GM12878 (cell line): ENCODE results near the gene WDR75. TPM values are rescaled to one million over a fixed set of nuclear protein-coding genes. Genes with fewer than 3 reads are reported as not detected.

ENCODE experiments used
- ATAC-seq: fragments of 200-7000 bp; cut with Tn5 transposase; 3 replicates; pipeline ENCODE4 v1.9.1; 2020; ENCODE audit warnings: mild to moderate bottlenecking, moderate library complexity
- BruUV-seq: library from RNA; stranded (reverse); fragments of 400-500 nt; replicated peaks from 2 replicates; lab custom pipeline; 2021; lab: Mats Ljungman, UMichigan
- CTCF ChIA-PET: fragments of 300-600 bp; sonication (Branson Sonifier 250); formaldehyde crosslinking; extraction: SDS; loops from one replicate; lab custom pipeline; 2021; ENCODE audit warnings: inconsistent platforms; lab: Yijun Ruan, JAX
- POLR2A ChIA-PET: fragments of 350-600 bp; formaldehyde crosslinking; extraction: SDS; loops from one replicate; lab custom pipeline; 2021; ENCODE audit warnings: inconsistent platforms; lab: Charles Lee
- RAD21 ChIA-PET: fragments of 300-600 bp; sonication (Branson Sonifier 250); formaldehyde crosslinking; loops from one replicate; lab custom pipeline; 2023; ENCODE audit warnings: antibody characterized with exemption; ENCODE audit not compliant: unreplicated experiment; lab: Charles Lee
- SMC1A ChIA-PET: fragments of 300-600 bp; sonication (Branson Sonifier 250); formaldehyde crosslinking; loops from one replicate; lab custom pipeline; 2023; ENCODE audit not compliant: unreplicated experiment, uncharacterized antibody; lab: Charles Lee
- DNase-seq: peaks from one replicate; pipeline ENCODE4 v3.0.0-alpha.2; 2011; ENCODE audit warnings: low read depth, low spot score
- FAIRE-seq: peaks from 3 replicates; lab custom pipeline; 2011; peaks lifted over from hg19 to GRCh38; lab: Jason Lieb, UNC
- H2AFZ ChIP-seq: 2 replicates; pipeline ENCODE4 v1.6.0; 2011; ENCODE audit warnings: low read depth, low read length, control low read depth; ENCODE audit not compliant: control insufficient read depth
- H3K27ac ChIP-seq: 2 replicates; pipeline ENCODE4 v1.5.1; 2011; ENCODE audit warnings: control low read depth; ENCODE audit not compliant: control insufficient read depth, insufficient read depth
- H3K27me3 ChIP-seq, 2 experiments: replicated peaks in 1 of 2; 2 replicates each; pipeline versions ENCODE4 v1.6.0 to v1.6.1; 2011; ENCODE audit warnings: low read length in 1 of 2; ENCODE audit not compliant: control insufficient read depth in 2 of 2, insufficient read depth in 2 of 2
- H3K36me3 ChIP-seq, 2 experiments: 2 replicates each; pipeline ENCODE4 v1.5.1; 2011; ENCODE audit warnings: low read length in 1 of 2; ENCODE audit not compliant: control insufficient read depth in 2 of 2, insufficient read depth in 2 of 2
- H3K4me1 ChIP-seq: 2 replicates; pipeline ENCODE4 v1.6.1; 2011; ENCODE audit warnings: mild to moderate bottlenecking, low read length, moderate library complexity, mixed read lengths; ENCODE audit not compliant: control insufficient read depth, insufficient read depth
- H3K4me2 ChIP-seq: 2 replicates; pipeline ENCODE4 v1.6.0; 2011; ENCODE audit warnings: control low read depth; ENCODE audit not compliant: control insufficient read depth, insufficient read depth
- H3K4me3 ChIP-seq: fragments of 200-600 bp; sonication (generic); 2 replicates; pipeline ENCODE4 v1.5.1; 2016
- H3K79me2 ChIP-seq: 2 replicates; pipeline ENCODE4 v1.6.0; 2011; ENCODE audit warnings: low read length; ENCODE audit not compliant: control insufficient read depth, insufficient read depth
- H3K9ac ChIP-seq: 2 replicates; pipeline ENCODE4 v1.8.0; 2011; ENCODE audit warnings: low read length, control low read depth, mixed read lengths; ENCODE audit not compliant: control insufficient read depth, insufficient read depth
- H3K9me3 ChIP-seq: replicated peaks from 3 replicates; pipeline ENCODE4 v1.5.1; 2011; ENCODE audit warnings: mild to moderate bottlenecking, low read length; ENCODE audit not compliant: control insufficient read depth, insufficient read depth
- H4K20me1 ChIP-seq: 2 replicates; pipeline ENCODE4 v1.6.0; 2011; ENCODE audit not compliant: control insufficient read depth, insufficient read depth
- BCLAF1 ChIP-seq: fragments of 450-650 bp; IDR thresholded peaks from 2 replicates; pipeline ENCODE4 v1.6.1; 2017; ENCODE audit warnings: antibody characterized with exemption, mild to moderate bottlenecking, moderate library complexity
- E4F1 ChIP-seq: fragments of 450-650 bp; IDR thresholded peaks from 2 replicates; pipeline ENCODE4 v1.6.1; 2018; ENCODE audit warnings: borderline replicate concordance, mild to moderate bottlenecking; ENCODE audit not compliant: partially characterized antibody
- KAT2A ChIP-seq: conservative IDR thresholded peaks from 2 replicates; pipeline ENCODE4 v1.6.1; 2011; ENCODE audit warnings: low read depth, low read length; ENCODE audit not compliant: control insufficient read depth
- NFXL1 ChIP-seq: fragments of 450-650 bp; IDR thresholded peaks from 2 replicates; pipeline ENCODE4 v1.6.1; 2017; ENCODE audit warnings: antibody characterized with exemption, mild to moderate bottlenecking, borderline replicate concordance
- NFYB ChIP-seq: IDR thresholded peaks from 2 replicates; pipeline ENCODE4 v1.6.1; 2011; ENCODE audit warnings: low read depth, mild to moderate bottlenecking, low read length, improper control_type of control experiment, moderate library complexity; ENCODE audit not compliant: insufficient read depth
- PBX3 ChIP-seq: IDR thresholded peaks from 2 replicates; pipeline ENCODE4 v1.6.1; 2011; ENCODE audit warnings: mild to moderate bottlenecking, low read depth, low read length, moderate library complexity; ENCODE audit not compliant: insufficient replicate concordance
- PKNOX1 ChIP-seq: fragments of 450-650 bp; IDR thresholded peaks from 2 replicates; pipeline ENCODE4 v1.6.1; 2016; ENCODE audit warnings: mild to moderate bottlenecking
- POLR2A ChIP-seq: IDR thresholded peaks from 2 replicates; pipeline ENCODE4 v1.6.1; 2011; ENCODE audit warnings: low read depth, mild to moderate bottlenecking, low read length
- RAD51 ChIP-seq: fragments of 450-650 bp; IDR thresholded peaks from 2 replicates; pipeline ENCODE4 v1.6.1; 2016; ENCODE audit warnings: moderate library complexity, mild to moderate bottlenecking, inconsistent platforms
- RB1 ChIP-seq: fragments of 450-650 bp; formaldehyde crosslinking; IDR thresholded peaks from 2 replicates; pipeline ENCODE4 v1.6.1; 2017; ENCODE audit warnings: mild to moderate bottlenecking, borderline replicate concordance
- SIN3A ChIP-seq: IDR thresholded peaks from 2 replicates; pipeline ENCODE4 v1.6.1; 2012; ENCODE audit warnings: low read depth, low read length, improper control_type of control experiment
- ZNF622 ChIP-seq: fragments of 450-650 bp; IDR thresholded peaks from 2 replicates; pipeline ENCODE4 v1.6.1; 2017; ENCODE audit warnings: mild to moderate bottlenecking, inconsistent platforms
- ZZZ3 ChIP-seq: IDR thresholded peaks from 2 replicates; pipeline ENCODE4 v1.6.1; 2011; ENCODE audit warnings: low read depth; ENCODE audit not compliant: control insufficient read depth, insufficient read length
- WGBS: methylation state at CpG from one replicate; pipeline ENCODE4 v1.1.6; 2016; ENCODE audit warnings: low lambda C conversion rate; ENCODE audit not compliant: insufficient replicate concordance, insufficient coverage; ENCODE audit errors: missing lambda C conversion rate; 5-methylcytosine and 5-hydroxymethylcytosine counted together
- in situ Hi-C: fragments of 300-500 bp; cut with MboI; formaldehyde crosslinking; loops from 9 replicates; pipeline ENCODE4 v1.14.3; 2018; ENCODE audit warnings: mixed read lengths
- intact Hi-C: fragments of 100-400 bp; cut with micrococcal nuclease; formaldehyde crosslinking; loops from one replicate; pipeline ENCODE4 v1.14.2; 2022; ENCODE audit not compliant: unreplicated experiment
- polyA plus RNA-seq, 11 experiments: library from polyadenylated mRNA; depleted of rRNA in 4 of 11; unstranded in 6 of 11; stranded (reverse) in 5 of 11; fragments of >200 nt; fragmentation: Nextera tagmentation in 4 of 11; fragmentation: Illumina TruSeq in 1 of 11; extraction: Ambion mirVana in 4 of 11; extraction: Trizol in 1 of 11; gene quantifications; 1 replicate in 1 of 11; 2 replicates in 10 of 11; pipeline versions ENCODE4 v1.2.1 to v1.2.3, GENCODE V29; 2011 to 2016; ENCODE audit warnings: inconsistent platforms in 2 of 11, missing spikeins in 2 of 11, low read depth in 1 of 11
- total RNA-seq, 4 experiments: library from RNA; depleted of rRNA in 3 of 4; stranded (reverse); fragments of >200 nt in 3 of 4; fragmentation: Illumina TruSeq in 1 of 4; extraction: Trizol in 1 of 4; gene quantifications; 2 replicates each; pipeline versions ENCODE4 v1.2.1 to v1.2.3, GENCODE V29; 2013 to 2021

The WDR75 gene
- total and polyA plus RNA-seq, 10 of the 15 experiments (the other 5 are each of a cell fraction or from before 2014, with no cell fraction given) = 53.1 to 98.5 (median 71.5) TPM

GRCh38 chr2:189406586-189407233, 34.6 kb upstream of the WDR75 start (continued):
- TF ChIP-seq KAT2A (no peak), SIN3A (no peak), RB1 (no peak), PKNOX1 (no peak), NFXL1 (no peak), PBX3 (no peak), ZZZ3 (no peak)

GRCh38 chr2:189407281-189408209, 33.7 kb upstream of the WDR75 start:
- Histone ChIP-seq H4K20me1 (no peaks in the 10 kb centered on the region), H3K4me3 (no peak overlapping the region), H2AFZ (no peak overlapping the region), H3K9me3 (no peaks in the 10 kb centered on the region), H3K4me1 (no peaks in the 10 kb centered on the region), H3K27ac (no peak overlapping the region), H3K9ac (no peak overlapping the region), H3K27me3 (no peaks in the 10 kb centered on the region), H3K79me2 (no peaks in the 10 kb centered on the region), H3K4me2 (no peak overlapping the region), H3K36me3 (no peaks in the 10 kb centered on the region)
- intact Hi-C loops = no loop called here
- peak; percentile 60 for ATAC-seq
- POLR2A ChIA-PET = interaction anchor here (0.6 kb wide), 1 partner anchor 435 kb away, joined by 5 read pairs; no protein-coding TSS in a partner anchor
- BruUV-seq = no TSS peak
- no peak for FAIRE-seq
- no peak for DNase-seq
- in situ Hi-C loops = no loop called here
- WGBS = 12% methylated on average over 4 of the region's 4 CpGs
- CTCF ChIA-PET = interaction anchor here (0.6 to 2.8 kb wide), 9 partner anchors 264 to 882 kb away, joined by 3 to 13 read pairs (median 4); no protein-coding TSS in a partner anchor
- SMC1A ChIA-PET = interaction anchor here (0.7 to 2.5 kb wide), 14 partner anchors 9 to 885 kb away, joined by 3 to 10 read pairs (median 4); no protein-coding TSS in a partner anchor
- RAD21 ChIA-PET = interaction anchor here (0.7 to 1.9 kb wide), 8 partner anchors 12 to 1908 kb away, joined by 3 to 9 read pairs (median 4); no protein-coding TSS in a partner anchor
- TF ChIP-seq RAD51 (no peak), BCLAF1 (no peak), NFYB (no peak), POLR2A (no peak), ZNF622 (no peak), E4F1 (no peak)
